ENCODE data around the gene ELAVL3. TPM values are rescaled to one million over a fixed set of nuclear protein-coding genes. Genes with fewer than 3 reads are reported as not detected.
A peak's percentile ranks its signal among the peaks of the same experiment; 100 is the strongest.
"Not testable (repeated sequence)": the region's sequence is repeated elsewhere in the genome, so short reads cannot be mapped to it uniquely, and the experiment has no call there.

ELAVL3 gene
- total RNA-seq, 1 donor from 2014 or later: not detected

- no peak for ATAC-seq
Observed at GRCh38 chr19:11486661-11487503, 6.0 kb upstream of the ELAVL3 start.

- no peak for ATAC-seq
Observed at GRCh38 chr19:11485245-11485837, 4.5 kb upstream of the ELAVL3 start.

GRCh38 chr19:11483366-11484111 lies 2.7 kb upstream of the ELAVL3 start:
- no peak for ATAC-seq

GRCh38 chr19:11482384-11483050 lies 1.7 kb upstream of the ELAVL3 start:
- ATAC-seq: peak; percentile 85

- peak; percentile 66 for ATAC-seq
Observed at GRCh38 chr19:11481534-11482383, 913 bp upstream of the ELAVL3 start.

GRCh38 chr19:11479898-11480714 lies 740 bp downstream of the ELAVL3 start:
- ATAC-seq: no peak

- ATAC-seq: no peak
Observed at GRCh38 chr19:11479090-11479897, 1.6 kb downstream of the ELAVL3 start.

GRCh38 chr19:11478167-11479089 lies 2.4 kb downstream of the ELAVL3 start:
- no peak for ATAC-seq

- no peak for ATAC-seq
Observed at GRCh38 chr19:11475861-11476260, 5.0 kb downstream of the ELAVL3 start.

GRCh38 chr19:11475343-11475742 lies 5.5 kb downstream of the ELAVL3 start:
- ATAC-seq: not testable (repeated sequence)

GRCh38 chr19:11473725-11474124 lies 7.1 kb downstream of the ELAVL3 start:
- ATAC-seq: no peak

GRCh38 chr19:11468266-11468845 lies 12.5 kb downstream of the ELAVL3 start:
- ATAC-seq: peak; percentile 33

GRCh38 chr19:11465600-11465999 lies 15.2 kb downstream of the ELAVL3 start:
- ATAC-seq: no peak

GRCh38 chr19:11464333-11465265 lies 16.2 kb downstream of the ELAVL3 start:
- ATAC-seq: no peak

GRCh38 chr19:11463391-11463790 lies 17.5 kb downstream of the ELAVL3 start:
- peak; percentile 29 for ATAC-seq

GRCh38 chr19:11461453-11461852 lies 19.4 kb downstream of the ELAVL3 start:
- ATAC-seq: no peak

GRCh38 chr19:11460207-11460606 lies 20.6 kb downstream of the ELAVL3 start:
- ATAC-seq: no peak
